ENCODE data around the gene DST. TPM values are rescaled to one million over a fixed set of nuclear protein-coding genes. Genes with fewer than 3 reads are reported as not detected.

The DST gene
- total RNA-seq, 1 experiment from 2014 or later: 91.9 TPM

- Histone ChIP-seq H2BK12ac (ENCODE audit: insufficient read length, low read depth, low read length) (no peak overlapping the region), H2BK120ac (ENCODE audit: low read depth, low read length, poor library complexity, severe bottlenecking) (no peak overlapping the region), H3K4me1 (ENCODE audit: insufficient read depth, low read length) (no peaks in the 10 kb centered on the region), H3K9me3 (ENCODE audit: control insufficient read depth, low read depth, low read length) (no peaks in the 10 kb centered on the region), H3T11ph (ENCODE audit: low read length) (no peak overlapping the region), H3K18ac (ENCODE audit: insufficient read length, low read depth, low read length) (no peak overlapping the region), H3K9ac (ENCODE audit: extremely low read depth, insufficient read length, low read length) (no peak overlapping the region), H3K56ac (ENCODE audit: insufficient read length, low read depth, low read length) (no peak overlapping the region), H2AFZ (ENCODE audit: low read length) (no peak overlapping the region), H4K8ac (replicated peaks; ENCODE audit: insufficient read length, low read depth, low read length) (no peak overlapping the region), H3K23ac (ENCODE audit: insufficient read length, low read depth, low read length) (no peak overlapping the region), H4K20me1 (ENCODE audit: control insufficient read depth, insufficient read depth, insufficient read length) (no peaks in the 10 kb centered on the region), H3K14ac (ENCODE audit: insufficient read depth, low read length) (no peak overlapping the region), H2BK5ac (ENCODE audit: insufficient read length, low read length) (no peak overlapping the region), H3K27me3 (ENCODE audit: insufficient read depth, low read length) (no peaks in the 10 kb centered on the region), H2BK20ac (ENCODE audit: low read depth, low read length, poor library complexity, severe bottlenecking) (no peak overlapping the region), H4K5ac (ENCODE audit: insufficient read length, low read depth, low read length) (no peak overlapping the region), H2AK5ac (ENCODE audit: insufficient read length, low read length) (no peak overlapping the region), H3K79me2 (ENCODE audit: insufficient read depth, low read length) (no peaks in the 10 kb centered on the region), H3K79me1 (ENCODE audit: insufficient read depth, low read depth, low read length, poor library complexity, severe bottlenecking) (no peaks in the 10 kb centered on the region), H3K23me2 (ENCODE audit: insufficient read length, low read depth, low read length, poor library complexity, severe bottlenecking) (no peaks in the 10 kb centered on the region), H2BK15ac (ENCODE audit: low read depth, low read length) (no peak overlapping the region), H3K4me2 (ENCODE audit: insufficient read depth, insufficient read length, low read length) (no peak overlapping the region), H3K27ac (ENCODE audit: insufficient read length, low read depth, low read length) (no peak overlapping the region), H4K91ac (ENCODE audit: insufficient read length, low read depth, low read length) (no peak overlapping the region), H3K4ac (ENCODE audit: low read depth, low read length) (no peak overlapping the region)
- Mint-ChIP-seq H3K27ac (no peak overlapping the region; a peak in 1 of 7 replicates), H3K4me1 (no peaks in the 10 kb centered on the region), H3K4me3 (no peak overlapping the region), H3K9me3 (no peaks in the 10 kb centered on the region), H3K27me3 (ENCODE audit: low read depth) (no peaks in the 10 kb centered on the region), H3K36me3 (ENCODE audit: insufficient read depth in 1 of 3, low read depth in 3 of 3) (peaks cover 12 to 27% (median 26%) of the 10 kb centered on the region in 3 experiments)
- DNase-seq: no peak
- no peak for TF ChIP-seq CTCF (conservative IDR thresholded peaks at IDR 0.05)
- WGBS (ENCODE audit: extremely low coverage, insufficient read length, low lambda C conversion rate): no CpG with 5 or more reads among the region's 3 CpGs
Measured at GRCh38 chr6:56575736-56576135, 67.0 kb downstream of the DST start.
